Neural crest cell (in vitro differentiated cells): Measurements from ENCODE around the gene CHAF1A. TPM values are rescaled to one million over a fixed set of nuclear protein-coding genes. Genes with fewer than 3 reads are reported as not detected.
A peak's percentile ranks its signal among the peaks of the same experiment; 100 is the strongest.

Experiments used
- DNase-seq: peaks from one replicate; pipeline ENCODE4 v3.0.0; 2021; ENCODE audit warnings: low read depth, mixed read lengths, low spot score
- H3K27ac Mint-ChIP-seq: one replicate; pipeline ENCODE4 v1.8.0; 2021; ENCODE audit warnings: mild to moderate bottlenecking, mixed read lengths; ENCODE audit not compliant: unreplicated experiment
- H3K27me3 Mint-ChIP-seq: 2 replicates; pipeline ENCODE4 v1.8.0; 2021; ENCODE audit warnings: low read depth, mild to moderate bottlenecking, mixed read lengths
- H3K36me3 Mint-ChIP-seq: 2 replicates; pipeline ENCODE4 v1.8.0; 2021; ENCODE audit warnings: low read depth, mild to moderate bottlenecking, mixed read lengths
- H3K4me1 Mint-ChIP-seq: 2 replicates; pipeline ENCODE4 v1.8.0; 2021; ENCODE audit warnings: mixed read lengths
- H3K4me3 Mint-ChIP-seq: one replicate; pipeline ENCODE4 v1.8.0; 2021; ENCODE audit warnings: mild to moderate bottlenecking, mixed read lengths
- H3K9me3 Mint-ChIP-seq: 2 replicates; pipeline ENCODE4 v1.8.0; 2021; ENCODE audit warnings: mixed read lengths
- long read RNA-seq: library from polyadenylated mRNA; unstranded; transcript quantifications from one replicate; pipeline ENCODE4 v2.0.0, GENCODE V29; 2020
- total RNA-seq: library from RNA; stranded (reverse); gene quantifications from 2 replicates; pipeline ENCODE4 v1.2.1, GENCODE V29; 2021
- TF ChIP-seq, protein P1 (sequence below): fragments of 200-600 bp; sonication (generic); conservative IDR thresholded peaks from 2 replicates; pipeline ENCODE4 v1.5.0; 2021; ENCODE audit warnings: antibody characterized with exemption, mild to moderate bottlenecking

Gene CHAF1A, protein sequence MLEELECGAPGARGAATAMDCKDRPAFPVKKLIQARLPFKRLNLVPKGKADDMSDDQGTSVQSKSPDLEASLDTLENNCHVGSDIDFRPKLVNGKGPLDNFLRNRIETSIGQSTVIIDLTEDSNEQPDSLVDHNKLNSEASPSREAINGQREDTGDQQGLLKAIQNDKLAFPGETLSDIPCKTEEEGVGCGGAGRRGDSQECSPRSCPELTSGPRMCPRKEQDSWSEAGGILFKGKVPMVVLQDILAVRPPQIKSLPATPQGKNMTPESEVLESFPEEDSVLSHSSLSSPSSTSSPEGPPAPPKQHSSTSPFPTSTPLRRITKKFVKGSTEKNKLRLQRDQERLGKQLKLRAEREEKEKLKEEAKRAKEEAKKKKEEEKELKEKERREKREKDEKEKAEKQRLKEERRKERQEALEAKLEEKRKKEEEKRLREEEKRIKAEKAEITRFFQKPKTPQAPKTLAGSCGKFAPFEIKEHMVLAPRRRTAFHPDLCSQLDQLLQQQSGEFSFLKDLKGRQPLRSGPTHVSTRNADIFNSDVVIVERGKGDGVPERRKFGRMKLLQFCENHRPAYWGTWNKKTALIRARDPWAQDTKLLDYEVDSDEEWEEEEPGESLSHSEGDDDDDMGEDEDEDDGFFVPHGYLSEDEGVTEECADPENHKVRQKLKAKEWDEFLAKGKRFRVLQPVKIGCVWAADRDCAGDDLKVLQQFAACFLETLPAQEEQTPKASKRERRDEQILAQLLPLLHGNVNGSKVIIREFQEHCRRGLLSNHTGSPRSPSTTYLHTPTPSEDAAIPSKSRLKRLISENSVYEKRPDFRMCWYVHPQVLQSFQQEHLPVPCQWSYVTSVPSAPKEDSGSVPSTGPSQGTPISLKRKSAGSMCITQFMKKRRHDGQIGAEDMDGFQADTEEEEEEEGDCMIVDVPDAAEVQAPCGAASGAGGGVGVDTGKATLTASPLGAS
- 117 and 120 TPM in 2 replicates for total RNA-seq
- long read RNA-seq, partial matches to known transcripts = 5 of 7 reads
- long read RNA-seq, other reads (novel, unspliced or antisense) = 2 of 7 reads

DNA sequence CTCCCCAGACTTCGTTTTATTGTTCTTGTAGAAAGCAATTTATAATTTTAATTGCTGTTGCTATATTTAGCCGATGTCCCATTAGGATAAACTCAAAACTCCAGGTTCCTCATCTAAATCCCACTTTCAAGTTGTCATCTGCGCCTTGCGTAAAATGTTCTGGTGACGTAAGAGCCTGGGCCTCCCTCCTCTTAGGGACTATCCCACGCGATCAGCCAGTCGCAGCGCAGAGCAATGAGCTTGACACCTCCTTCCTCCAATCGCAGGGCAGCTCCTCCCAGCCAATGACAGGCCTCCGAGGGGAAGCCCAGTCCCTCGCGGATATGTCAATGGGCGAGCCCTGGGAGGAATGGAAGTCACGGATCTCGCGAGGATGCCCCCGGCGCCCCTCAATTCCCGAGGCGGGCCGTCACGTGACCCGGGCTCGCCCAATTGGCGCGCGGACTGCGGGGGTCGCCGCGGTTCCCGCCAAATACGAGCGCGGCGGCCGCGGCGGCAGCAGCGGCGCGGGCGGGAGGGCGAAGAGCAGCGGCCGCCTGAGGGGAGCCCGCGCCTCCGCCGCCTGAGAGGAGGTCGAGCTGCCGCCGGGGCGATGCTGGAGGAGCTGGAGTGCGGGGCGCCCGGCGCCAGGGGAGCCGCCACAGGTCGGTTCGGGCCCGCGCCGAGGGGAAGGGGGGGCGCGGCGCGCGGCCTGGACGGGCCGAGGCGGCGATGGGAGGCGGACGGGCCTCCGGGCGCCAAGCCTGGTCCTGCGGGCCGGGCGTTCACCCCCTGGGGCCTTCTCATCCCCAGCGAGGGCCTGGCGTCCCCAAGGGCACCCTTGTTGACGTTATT lies at the start of gene CHAF1A:
TSS of gene CHAF1A (plus strand) at position 470 of the 834 bp plus-strand sequence. CDS start at position 593, 123 bp downstream.
- Mint-ChIP-seq H3K4me3 (peak within 1 kb of the TSS; percentile 97), H3K9me3 (no peaks in the 10 kb centered on the region), H3K27me3 (no peaks in the 10 kb centered on the region), H3K36me3 (peaks cover 3% of the 10 kb centered on the region), H3K4me1 (peaks cover 57% of the 10 kb centered on the region), H3K27ac (peak within 1 kb of the TSS; percentile 96)
- TF ChIP-seq, protein P1, sequence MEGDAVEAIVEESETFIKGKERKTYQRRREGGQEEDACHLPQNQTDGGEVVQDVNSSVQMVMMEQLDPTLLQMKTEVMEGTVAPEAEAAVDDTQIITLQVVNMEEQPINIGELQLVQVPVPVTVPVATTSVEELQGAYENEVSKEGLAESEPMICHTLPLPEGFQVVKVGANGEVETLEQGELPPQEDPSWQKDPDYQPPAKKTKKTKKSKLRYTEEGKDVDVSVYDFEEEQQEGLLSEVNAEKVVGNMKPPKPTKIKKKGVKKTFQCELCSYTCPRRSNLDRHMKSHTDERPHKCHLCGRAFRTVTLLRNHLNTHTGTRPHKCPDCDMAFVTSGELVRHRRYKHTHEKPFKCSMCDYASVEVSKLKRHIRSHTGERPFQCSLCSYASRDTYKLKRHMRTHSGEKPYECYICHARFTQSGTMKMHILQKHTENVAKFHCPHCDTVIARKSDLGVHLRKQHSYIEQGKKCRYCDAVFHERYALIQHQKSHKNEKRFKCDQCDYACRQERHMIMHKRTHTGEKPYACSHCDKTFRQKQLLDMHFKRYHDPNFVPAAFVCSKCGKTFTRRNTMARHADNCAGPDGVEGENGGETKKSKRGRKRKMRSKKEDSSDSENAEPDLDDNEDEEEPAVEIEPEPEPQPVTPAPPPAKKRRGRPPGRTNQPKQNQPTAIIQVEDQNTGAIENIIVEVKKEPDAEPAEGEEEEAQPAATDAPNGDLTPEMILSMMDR = no peak
- peak; percentile 99 for DNase-seq

DNA sequence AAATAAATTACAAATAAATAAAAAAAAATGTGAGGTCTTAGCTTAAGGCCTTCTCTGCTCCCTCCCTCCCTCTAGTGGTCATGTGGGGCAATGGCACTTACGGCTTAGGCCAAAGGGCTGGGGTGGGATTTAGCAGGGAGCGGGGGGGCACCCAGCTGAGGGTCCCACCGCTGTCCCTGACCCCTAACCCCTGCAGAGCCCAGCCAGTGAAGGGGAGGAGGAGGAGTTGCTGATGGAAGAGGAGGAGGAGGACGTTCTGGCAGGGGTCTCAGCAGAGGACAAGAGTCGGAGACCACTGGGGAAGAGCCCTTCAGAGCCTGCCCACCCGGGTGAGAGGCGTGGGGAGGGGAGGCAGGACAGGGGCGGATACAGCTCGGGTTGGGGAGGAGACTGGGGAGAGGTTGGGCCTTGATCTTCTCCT lies 49.7 kb upstream of the CHAF1A start:
- no peaks in the 10 kb centered on the region for H3K36me3 Mint-ChIP-seq
- DNase-seq = peak; percentile 72
- TF ChIP-seq, protein P1 = peak; percentile 95
- H3K9me3 Mint-ChIP-seq = no peaks in the 10 kb centered on the region
- no peaks in the 10 kb centered on the region for H3K27me3 Mint-ChIP-seq
- H3K4me1 Mint-ChIP-seq = no peaks in the 10 kb centered on the region
- H3K27ac Mint-ChIP-seq = peak overlapping the region; percentile 67
- H3K4me3 Mint-ChIP-seq = peak overlapping the region; percentile 78

DNA sequence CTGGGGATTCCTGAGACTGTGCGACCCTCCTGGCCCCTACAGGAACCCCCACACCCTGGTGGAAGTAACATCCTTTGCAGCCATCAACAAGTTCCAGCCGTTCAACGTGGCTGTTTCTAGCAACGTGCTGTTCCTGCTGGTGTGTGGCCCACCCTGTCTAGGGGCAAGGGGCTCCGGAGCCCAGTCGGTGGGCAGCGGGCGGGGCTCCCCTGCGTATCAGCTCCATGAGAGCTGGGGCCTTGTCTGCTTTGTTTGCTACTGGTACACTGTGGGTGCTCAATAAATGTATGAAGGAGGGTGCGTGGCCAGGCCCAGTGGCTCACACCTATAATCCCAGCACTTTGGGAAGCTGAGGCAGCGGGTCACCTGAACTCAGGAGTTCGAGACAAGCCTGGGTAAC lies 48.2 kb upstream of the CHAF1A start:
- H3K4me3 Mint-ChIP-seq = no peak overlapping the region
- H3K36me3 Mint-ChIP-seq = no peaks in the 10 kb centered on the region
- no peaks in the 10 kb centered on the region for H3K27me3 Mint-ChIP-seq
- no peaks in the 10 kb centered on the region for H3K4me1 Mint-ChIP-seq
- no peaks in the 10 kb centered on the region for H3K9me3 Mint-ChIP-seq
- DNase-seq = no peak
- TF ChIP-seq, protein P1 = no peak
- no peak overlapping the region for H3K27ac Mint-ChIP-seq

DNA sequence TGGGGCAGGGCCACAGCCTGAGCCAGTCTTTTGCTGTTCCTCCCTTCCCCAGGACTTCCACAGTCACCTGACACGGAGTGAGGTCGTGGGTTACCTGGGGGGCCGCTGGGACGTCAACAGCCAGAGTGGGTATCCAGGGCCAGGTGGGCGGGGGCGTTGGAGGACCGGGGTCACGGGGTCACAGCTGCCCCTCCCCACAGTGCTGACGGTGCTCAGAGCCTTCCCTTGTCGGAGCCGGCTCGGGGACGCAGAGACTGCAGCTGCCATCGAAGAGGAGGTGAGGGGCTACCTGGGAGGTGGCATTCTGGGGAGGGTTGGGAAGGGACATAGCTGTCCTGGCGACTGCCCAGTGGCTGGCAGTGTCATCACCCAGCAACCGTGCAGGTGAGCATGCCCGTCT lies 47.5 kb upstream of the CHAF1A start:
- DNase-seq = no peak
- TF ChIP-seq, protein P1 = no peak
- H3K4me1 Mint-ChIP-seq = no peaks in the 10 kb centered on the region
- no peaks in the 10 kb centered on the region for H3K27me3 Mint-ChIP-seq
- H3K36me3 Mint-ChIP-seq = no peaks in the 10 kb centered on the region
- no peaks in the 10 kb centered on the region for H3K9me3 Mint-ChIP-seq
- H3K27ac Mint-ChIP-seq = no peak overlapping the region
- no peak overlapping the region for H3K4me3 Mint-ChIP-seq
